K562 (cell line): ENCODE results near the gene CPED1. TPM values are rescaled to one million over a fixed set of nuclear protein-coding genes. Genes with fewer than 3 reads are reported as not detected.
A peak's percentile ranks its signal among the peaks of the same experiment; 100 is the strongest.

Experiments used
- ATAC-seq: fragments of 200-7000 bp; cut with Tn5 transposase; 3 replicates; pipeline ENCODE4 v1.9.1; 2020; ENCODE audit warnings: moderate library complexity
- BruUV-seq: library from RNA; stranded (reverse); fragments of 400-500 nt; replicated peaks from 2 replicates; lab custom pipeline; 2021; lab: Mats Ljungman, UMichigan
- CTCF ChIA-PET: fragments of 300-600 bp; formaldehyde crosslinking; extraction: SDS; loops from one replicate; lab custom pipeline; 2021; ENCODE audit warnings: low intra/inter-chr PET ratio; lab: Yijun Ruan, JAX
- POLR2A ChIA-PET: fragments of 300-600, 350-650 bp; sonication (Branson Sonifier 250); formaldehyde crosslinking; extraction: SDS; loops from one replicate; lab custom pipeline; 2021; ENCODE audit warnings: antibody characterized with exemption, inconsistent platforms; lab: Yijun Ruan, JAX
- DNase-seq, 4 experiments: peaks; one replicate each; pipeline versions ENCODE4 v3.0.0 to v3.0.0-alpha.2; 2011 to 2018; ENCODE audit warnings: low spot score in 3 of 4, mixed read lengths in 3 of 4; ENCODE audit errors: extremely low read depth in 1 of 4
- FAIRE-seq: peaks from 2 replicates; lab custom pipeline; 2011; peaks lifted over from hg19 to GRCh38; lab: Jason Lieb, UNC
- H2AFZ ChIP-seq: 2 replicates; pipeline ENCODE4 v1.6.0; 2011; ENCODE audit warnings: low read depth, low read length, control low read depth, inconsistent platforms
- H3K27ac ChIP-seq: fragments of 200-600 bp; 3 replicates; pipeline ENCODE4 v1.8.0; 2011; ENCODE audit warnings: low read depth, mild to moderate bottlenecking, control low read depth, inconsistent platforms, low read length, moderate library complexity, mixed read lengths; ENCODE audit errors: extremely low read depth
- H3K27me3 ChIP-seq, 2 experiments: fragments of 300-600 bp in 1 of 2; 2 replicates in 1 of 2; 3 replicates in 1 of 2; pipeline versions ENCODE4 v1.6.0 to v1.8.0; 2011; ENCODE audit warnings: inconsistent platforms in 2 of 2, low read length in 2 of 2, mild to moderate bottlenecking in 1 of 2, mixed read lengths in 1 of 2, moderate library complexity in 1 of 2; ENCODE audit not compliant: control insufficient read depth in 2 of 2, insufficient read depth in 2 of 2
- H3K36me3 ChIP-seq: fragments of 300-600 bp; 3 replicates; pipeline ENCODE4 v1.8.0; 2011; ENCODE audit warnings: mild to moderate bottlenecking, low read length, inconsistent platforms; ENCODE audit not compliant: control insufficient read depth, insufficient read depth
- H3K4me1 ChIP-seq, 2 experiments: fragments of 200-600 bp in 1 of 2; replicated peaks in 1 of 2; 2 replicates in 1 of 2; 3 replicates in 1 of 2; pipeline versions ENCODE4 v1.5.1 to v1.8.0; 2011; ENCODE audit warnings: inconsistent platforms in 2 of 2, low read length in 2 of 2, mild to moderate bottlenecking in 1 of 2, mixed read lengths in 1 of 2, moderate library complexity in 1 of 2; ENCODE audit not compliant: control insufficient read depth in 2 of 2, insufficient read depth in 2 of 2
- H3K4me2 ChIP-seq: 2 replicates; pipeline ENCODE4 v1.6.1; 2011; ENCODE audit warnings: low read length, control low read depth, inconsistent platforms, mixed read lengths; ENCODE audit not compliant: insufficient read depth
- H3K4me3 ChIP-seq: fragments of 200-600 bp; sonication (generic), shearing (Covaris generic); 2 replicates; pipeline ENCODE4 v1.5.1; 2016; ENCODE audit warnings: control low read depth, inconsistent platforms
- H3K79me2 ChIP-seq: fragments of 200-600 bp; 3 replicates; pipeline ENCODE4 v1.8.0; 2011; ENCODE audit warnings: low read length, inconsistent platforms; ENCODE audit not compliant: control insufficient read depth, insufficient read depth
- H3K9ac ChIP-seq, 2 experiments: 2 replicates each; pipeline versions ENCODE4 v1.6.0 to v1.6.1; 2011; ENCODE audit warnings: low read depth in 2 of 2, low read length in 2 of 2, control low read depth in 1 of 2, inconsistent platforms in 1 of 2, mild to moderate bottlenecking in 1 of 2, mixed read lengths in 1 of 2; ENCODE audit not compliant: insufficient read depth in 1 of 2
- H3K9me1 ChIP-seq: one replicate; pipeline ENCODE4 v1.6.0; 2011; ENCODE audit warnings: inconsistent platforms, mild to moderate bottlenecking, low read length, moderate library complexity; ENCODE audit not compliant: control insufficient read depth, insufficient read depth
- H3K9me3 ChIP-seq: replicated peaks from 2 replicates; pipeline ENCODE4 v1.5.1; 2011; ENCODE audit warnings: low read depth, low read length, inconsistent platforms; ENCODE audit not compliant: control insufficient read depth, insufficient read depth
- H4K20me1 ChIP-seq: replicated peaks from 2 replicates; pipeline ENCODE4 v1.6.1; 2011; ENCODE audit warnings: low read length, inconsistent platforms, mixed read lengths; ENCODE audit not compliant: control insufficient read depth, insufficient read depth
- CEBPG ChIP-seq, 3 experiments: fragments of 200-800 bp in 1 of 3; sonication (Bioruptor generic) in 1 of 3; sonication (generic) in 1 of 3; formaldehyde crosslinking in 1 of 3; IDR thresholded peaks in 2 of 3; conservative IDR thresholded peaks in 1 of 3; 2 replicates each; pipeline versions ENCODE4 v1.6.1 to v1.8.0; 2016 to 2022; ENCODE audit warnings: missing compliant biosample characterization in 2 of 3, missing genetic modification characterization in 2 of 3, mild to moderate bottlenecking in 1 of 3, missing genetic modification reagents in 1 of 3
- EZH2 ChIP-seq: IDR thresholded peaks from 2 replicates; pipeline ENCODE4 v1.6.1; 2012; ENCODE audit warnings: low read depth, mild to moderate bottlenecking, inconsistent platforms, low read length, borderline replicate concordance
- ZNF512 ChIP-seq: IDR thresholded peaks from 2 replicates; pipeline ENCODE4 v1.6.1; 2016; ENCODE audit warnings: missing genetic modification characterization, missing compliant biosample characterization
- ZNF589 ChIP-seq: fragments of 200-800 bp; sonication (Bioruptor generic); IDR thresholded peaks from 2 replicates; pipeline ENCODE4 v1.6.1; 2016; ENCODE audit warnings: low read depth, missing genetic modification characterization, missing compliant biosample characterization
- WGBS: fragments of 100-300 bp; shearing (Covaris generic); methylation state at CpG from one replicate; pipeline ENCODE4 v1.1.6; 2016; ENCODE audit warnings: low coverage, mixed read lengths; ENCODE audit not compliant: insufficient coverage; ENCODE audit errors: missing lambda C conversion rate; 5-methylcytosine and 5-hydroxymethylcytosine counted together
- in situ Hi-C: fragments of 300-500 bp; cut with MboI; formaldehyde crosslinking; loops from 4 replicates; pipeline ENCODE4 v1.15.0; 2018; ENCODE audit warnings: inconsistent platforms, mixed read lengths
- intact Hi-C: fragments of 100-400 bp; cut with micrococcal nuclease; formaldehyde crosslinking; loops from 2 replicates; pipeline ENCODE4 v1.14.2; 2022
- polyA plus RNA-seq, 8 experiments: library from polyadenylated mRNA; depleted of rRNA in 4 of 8; stranded (reverse) in 5 of 8; unstranded in 3 of 8; fragments of >200 nt; fragmentation: Nextera tagmentation in 2 of 8; fragmentation: Illumina TruSeq in 1 of 8; extraction: Ambion mirVana in 2 of 8; extraction: Trizol in 1 of 8; gene quantifications; 2 replicates each; pipeline versions ENCODE4 v1.2.1 to v1.2.3, GENCODE V29; 2011 to 2014; ENCODE audit warnings: inconsistent platforms in 1 of 8, missing spikeins in 1 of 8
- total RNA-seq, 7 experiments: library from RNA; depleted of rRNA in 6 of 7; stranded (reverse); fragments of >200 nt in 6 of 7; fragmentation: Illumina TruSeq in 2 of 7; extraction: Trizol in 2 of 7; gene quantifications; 2 replicates each; pipeline versions ENCODE4 v1.2.1 to v1.2.3, GENCODE V29; 2011 to 2021; ENCODE audit warnings: low replicate concordance in 1 of 7
- TF ChIP-seq, protein P1 (sequence below), 2 experiments: fragments of 450-650 bp in 1 of 2; sonication (generic) in 1 of 2; formaldehyde crosslinking in 1 of 2; IDR thresholded peaks in 1 of 2; conservative IDR thresholded peaks in 1 of 2; 2 replicates each; pipeline versions ENCODE4 v1.6.1 to v1.8.1; 2016 to 2023; ENCODE audit warnings: mild to moderate bottlenecking in 2 of 2, moderate library complexity in 2 of 2, inconsistent platforms in 1 of 2, missing genetic modification reagents in 1 of 2

Gene CPED1
- total and polyA plus RNA-seq, 9 of the 15 experiments (the other 6 are each of a cell fraction or from before 2014, with no cell fraction given): 195 to 393 (median 290) TPM

DNA sequence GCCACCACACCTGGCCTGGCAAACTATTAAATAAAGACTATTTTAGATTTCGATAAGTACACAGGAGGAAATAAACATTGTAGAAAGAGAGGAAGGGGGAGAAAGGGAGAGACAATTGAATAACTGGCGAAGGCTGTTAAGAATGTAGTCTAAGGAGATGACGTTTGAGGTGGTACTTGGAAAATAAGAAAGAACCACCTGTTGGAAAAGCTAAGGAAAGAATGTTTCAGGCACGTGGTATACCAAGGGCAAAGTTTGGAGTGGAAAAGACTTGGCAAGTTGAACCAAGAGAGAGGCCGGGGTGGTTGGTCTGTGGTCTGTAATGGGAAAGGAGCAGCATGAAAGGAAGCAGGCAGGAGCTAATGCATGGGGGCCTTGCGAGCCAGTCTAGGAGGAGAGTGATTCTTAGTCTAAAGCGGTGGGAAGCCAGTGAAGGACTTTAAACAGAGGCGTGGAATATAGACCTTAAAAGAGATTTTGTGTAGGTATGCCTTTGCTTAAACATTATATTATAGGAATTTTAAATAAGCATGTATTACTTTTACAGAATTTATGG, 28.5 kb upstream of the CPED1 start:
- WGBS: 89% methylated on average over 8 of the region's 8 CpGs
- Histone ChIP-seq H3K9ac (no peak overlapping the region), H3K9me3 (no peaks in the 10 kb centered on the region), H3K4me1 (no peaks in the 10 kb centered on the region), H3K4me2 (no peak overlapping the region), H3K27me3 (no peaks in the 10 kb centered on the region), H3K9me1 (no peaks in the 10 kb centered on the region), H2AFZ (no peak overlapping the region), H3K36me3 (peaks cover 40% of the 10 kb centered on the region), H3K4me3 (no peak overlapping the region), H4K20me1 (no peaks in the 10 kb centered on the region), H3K27ac (no peak overlapping the region), H3K79me2 (peaks cover 10% of the 10 kb centered on the region)
- DNase-seq (no peak), FAIRE-seq (no peak), ATAC-seq (peak; percentile 44)
- TF ChIP-seq CEBPG (CRISPR knock-in tag; IDR thresholded peaks at IDR 0.05) (no peak), CEBPG (tag; conservative IDR thresholded peaks at IDR 0.05 in 1 of 2, IDR thresholded peaks at IDR 0.05 in 1 of 2) (no peak), ZNF589 (CRISPR knock-in tag) (no peak), EZH2 (no peak), ZNF512 (no peak)
- TF ChIP-seq, protein P1, sequence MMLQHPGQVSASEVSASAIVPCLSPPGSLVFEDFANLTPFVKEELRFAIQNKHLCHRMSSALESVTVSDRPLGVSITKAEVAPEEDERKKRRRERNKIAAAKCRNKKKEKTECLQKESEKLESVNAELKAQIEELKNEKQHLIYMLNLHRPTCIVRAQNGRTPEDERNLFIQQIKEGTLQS (IDR thresholded peaks at IDR 0.05): no peak
- TF ChIP-seq, protein P1 (CRISPR knock-in tag; conservative IDR thresholded peaks at IDR 0.05): no peak
- intact Hi-C loops: no loop called here
- in situ Hi-C loops: no loop called here
- ChIA-PET POLR2A (interaction anchor here (4.9 kb wide), 1 partner anchor 9 kb away, joined by 23 read pairs; the partner anchor contains the start of gene ING3), CTCF (no interaction called here)
- BruUV-seq: no TSS peak
